AG04449 (cell line): Measurements from ENCODE around the gene ZSCAN9.

Experiments
- CTCF ChIA-PET: fragments of 350-600 bp; formaldehyde crosslinking; extraction: SDS; loops from one replicate; lab custom pipeline; 2021; ENCODE audit warnings: antibody characterized with exemption; lab: Yijun Ruan, JAX
- POLR2A ChIA-PET: fragments of 400-600, 350-600 bp; formaldehyde crosslinking; extraction: SDS; loops from one replicate; lab custom pipeline; 2020; ENCODE audit warnings: antibody characterized with exemption, inconsistent platforms; lab: Yijun Ruan, JAX
- DNase-seq: peaks from one replicate; pipeline ENCODE4 v3.0.0-alpha.2; 2010; ENCODE audit warnings: low read depth, low spot score
- H3K4me3 ChIP-seq: 2 replicates; pipeline ENCODE4 v1.5.1; 2011; ENCODE audit warnings: low read depth, mild to moderate bottlenecking, control low read depth, low read length
- CTCF ChIP-seq: IDR thresholded peaks from one replicate; pipeline ENCODE4 v1.5.1; 2011; ENCODE audit warnings: mild to moderate bottlenecking, moderate library complexity, low read length, control low read depth, inconsistent platforms; ENCODE audit not compliant: insufficient read depth; ENCODE audit errors: missing control alignments

The ZSCAN9 gene

GRCh38 chr6:28267695-28268059, 42.6 kb downstream of the ZSCAN9 start:
- H3K4me3 ChIP-seq = peak overlapping the region; percentile 73
- ChIA-PET POLR2A (interaction anchor here (0.5 to 2.1 kb wide), 7 partner anchors 13 to 458 kb away, joined by 3 to 17 read pairs (median 4); partner anchors contain the start of genes PGBD1, ZKSCAN4 and ZSCAN31), CTCF (interaction anchor here (0.7 to 2.0 kb wide), 6 partner anchors 12 to 115 kb away, joined by 3 to 11 read pairs (median 4); no protein-coding TSS in a partner anchor)
- no peak for DNase-seq
- TF ChIP-seq CTCF = no peak

- no peak for TF ChIP-seq CTCF
- POLR2A ChIA-PET = interaction anchor here (0.5 to 1.1 kb wide), 4 partner anchors 12 to 1091 kb away, joined by 3 to 6 read pairs (median 4); partner anchors contain the start of genes PGBD1 and ZKSCAN4
- CTCF ChIA-PET = no interaction called here
- no peak overlapping the region for H3K4me3 ChIP-seq
- peak; percentile 69 for DNase-seq
Measured at GRCh38 chr6:28269492-28269891, 44.4 kb downstream of the ZSCAN9 start.

- H3K4me3 ChIP-seq = no peak overlapping the region
- DNase-seq = no peak
- ChIA-PET POLR2A (no interaction called here), CTCF (interaction anchor here (1.6 kb wide), 1 partner anchor 81 kb away, joined by 3 read pairs; no protein-coding TSS in a partner anchor)
- TF ChIP-seq CTCF = no peak
Measured at GRCh38 chr6:28274888-28275287, 49.8 kb downstream of the ZSCAN9 start.

GRCh38 chr6:28277746-28278145, 52.7 kb downstream of the ZSCAN9 start:
- TF ChIP-seq CTCF = no peak
- CTCF ChIA-PET = no interaction called here
- H3K4me3 ChIP-seq = no peak overlapping the region
- no peak for DNase-seq
- POLR2A ChIA-PET = no interaction called here

GRCh38 chr6:28280595-28281287, 55.7 kb downstream of the ZSCAN9 start:
- DNase-seq = no peak
- ChIA-PET CTCF (interaction anchor here (0.9 to 1.6 kb wide), 4 partner anchors 9 to 13 kb away, joined by 3 to 4 read pairs (median 3); no protein-coding TSS in a partner anchor), POLR2A (interaction anchor here (0.7 to 1.8 kb wide), 4 partner anchors 11 to 75 kb away, joined by 3 to 11 read pairs (median 6); partner anchors contain the start of genes ZKSCAN4 and ZSCAN26)
- H3K4me3 ChIP-seq = peak overlapping the region; percentile 71
- no peak for TF ChIP-seq CTCF
